Epithelial cell of esophagus (primary cell): Measurements from ENCODE around the gene FNDC3B.

Experiments used
- DNase-seq: peaks from one replicate; pipeline ENCODE4 v3.0.0; 2010; ENCODE audit warnings: low read depth
- H3K4me3 ChIP-seq: 2 replicates; pipeline ENCODE4 v1.5.1; 2011; ENCODE audit warnings: mild to moderate bottlenecking, low read length, control low read depth
- CTCF ChIP-seq: IDR thresholded peaks from 2 replicates; pipeline ENCODE4 v1.5.1; 2011; ENCODE audit warnings: low read depth, mild to moderate bottlenecking, low read length, control low read depth, inconsistent platforms; ENCODE audit not compliant: insufficient read depth; ENCODE audit errors: missing control alignments

FNDC3B gene

GRCh38 chr3:172271386-172271976, 232.1 kb downstream of the FNDC3B start:
- no peak for DNase-seq
- H3K4me3 ChIP-seq: no peak overlapping the region
- TF ChIP-seq CTCF: no peak

DNA sequence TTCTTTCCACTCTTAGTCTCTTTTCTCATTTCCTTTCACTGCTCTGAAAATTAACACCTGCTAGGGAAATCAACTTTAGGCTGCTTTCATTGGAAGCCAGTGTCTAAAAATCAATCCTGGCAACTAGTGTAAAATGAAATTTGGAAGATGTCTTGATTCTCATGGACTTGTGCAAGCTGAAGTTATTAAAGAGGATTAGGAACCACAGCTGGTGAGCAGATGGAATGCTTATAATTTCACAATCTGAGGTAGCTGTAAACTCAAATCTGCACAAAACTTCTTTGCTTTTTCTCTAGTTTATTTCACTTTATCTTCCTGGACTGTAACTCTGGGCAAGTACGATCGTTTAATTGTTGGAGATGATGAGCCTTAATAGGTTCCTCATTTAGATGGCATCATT, 233.3 kb downstream of the FNDC3B start:
- DNase-seq: no peak
- no peak overlapping the region for H3K4me3 ChIP-seq
- no peak for TF ChIP-seq CTCF

DNA sequence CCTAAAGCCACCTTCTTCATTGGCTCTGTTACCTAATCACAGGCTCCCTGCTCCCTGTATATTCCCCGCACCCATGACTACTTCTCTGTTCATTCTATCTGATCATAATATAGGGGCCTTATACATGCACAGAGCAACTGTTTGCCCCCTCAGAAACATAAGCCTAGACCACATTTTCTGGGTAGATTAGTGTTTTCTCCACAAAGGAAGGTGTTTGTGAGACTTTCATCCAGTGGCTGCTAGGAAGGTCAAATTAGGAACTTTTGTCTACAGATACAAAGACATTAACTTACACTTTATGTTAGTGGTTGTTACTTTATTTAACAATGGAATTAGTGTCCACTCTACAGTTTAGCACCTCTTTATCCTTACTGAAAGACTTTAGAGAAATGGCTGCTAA, 234.0 kb downstream of the FNDC3B start:
- no peak overlapping the region for H3K4me3 ChIP-seq
- DNase-seq: no peak
- no peak for TF ChIP-seq CTCF

- DNase-seq: no peak
- no peak for TF ChIP-seq CTCF
- H3K4me3 ChIP-seq: no peak overlapping the region
Observed at GRCh38 chr3:172274906-172275305, 235.5 kb downstream of the FNDC3B start.

DNA sequence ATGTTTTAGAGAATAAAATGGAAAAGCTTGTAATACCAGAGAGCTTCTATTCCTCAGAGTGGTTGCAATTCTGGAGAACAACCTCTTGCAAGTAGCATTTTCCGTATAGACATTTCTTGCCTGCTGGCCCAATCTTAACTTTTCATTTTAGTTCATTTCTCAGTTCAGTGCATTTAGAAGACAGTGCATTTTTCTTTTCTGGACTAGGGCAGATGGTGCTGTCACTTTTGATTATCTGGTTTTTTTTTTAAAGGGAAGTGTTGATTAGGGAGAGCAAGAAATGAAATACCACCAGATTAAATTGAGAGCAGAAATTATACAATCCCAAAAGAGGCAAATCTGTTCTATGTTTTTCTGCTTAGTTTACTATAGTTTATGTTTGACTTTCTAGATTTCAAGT, 236.2 kb downstream of the FNDC3B start:
- DNase-seq: no peak
- no peak for TF ChIP-seq CTCF
- no peak overlapping the region for H3K4me3 ChIP-seq

GRCh38 chr3:172276103-172276502, 236.7 kb downstream of the FNDC3B start:
- H3K4me3 ChIP-seq: no peak overlapping the region
- TF ChIP-seq CTCF: peak; percentile 5
- DNase-seq: no peak

DNA sequence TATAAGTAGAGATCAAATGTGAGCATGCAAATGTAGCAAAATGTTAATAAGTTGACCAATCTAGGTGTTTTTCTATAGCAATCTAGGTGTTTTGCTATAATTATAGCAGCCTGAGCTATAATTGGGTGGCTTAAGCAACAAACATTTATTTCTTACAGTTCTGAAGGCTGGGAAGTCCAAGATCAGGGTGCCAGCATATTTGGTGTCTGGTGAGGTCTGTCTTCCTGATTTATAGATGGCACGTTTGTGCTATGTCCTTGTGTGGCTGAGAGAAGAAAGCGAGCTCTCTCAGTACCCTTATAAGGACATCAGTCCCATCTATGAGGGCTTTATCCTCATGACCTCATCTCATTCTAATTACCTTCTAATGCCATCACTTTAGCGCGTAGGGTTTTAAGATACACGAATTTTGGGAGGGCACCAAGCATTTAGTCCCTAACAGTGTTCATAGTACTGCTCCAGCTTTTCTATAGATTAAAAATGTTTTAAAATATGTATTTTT, 237.8 kb downstream of the FNDC3B start:
- DNase-seq: no peak
- no peak overlapping the region for H3K4me3 ChIP-seq
- TF ChIP-seq CTCF: no peak
